Panc1 (cell line): ENCODE data around the gene RASSF4.

Experiments
- CTCF ChIP-seq: fragments of 450-650 bp; IDR thresholded peaks from 2 replicates; pipeline ENCODE4 v1.5.1; 2017; ENCODE audit warnings: mild to moderate bottlenecking
- POLR2AphosphoS5 ChIP-seq: IDR thresholded peaks from 2 replicates; pipeline ENCODE4 v1.6.1; 2012; ENCODE audit warnings: mild to moderate bottlenecking, low read depth, low read length, moderate library complexity
- REST ChIP-seq, 2 experiments: IDR thresholded peaks; 2 replicates each; pipeline ENCODE4 v1.6.1; 2011 to 2012; ENCODE audit warnings: low read depth in 2 of 2, control low read depth in 1 of 2, low read length in 1 of 2, mild to moderate bottlenecking in 1 of 2, moderate library complexity in 1 of 2; ENCODE audit not compliant: insufficient read depth in 1 of 2
- SIN3A ChIP-seq: IDR thresholded peaks from 2 replicates; pipeline ENCODE4 v1.6.1; 2012; ENCODE audit warnings: low read depth, mild to moderate bottlenecking, low read length, moderate library complexity, borderline replicate concordance; ENCODE audit not compliant: insufficient read depth

GRCh38 chr10:44965104-44965503 is 5.5 kb downstream of the RASSF4 start:
- no peak for TF ChIP-seq CTCF
- no peak for TF ChIP-seq POLR2AphosphoS5
- no peak for TF ChIP-seq REST (IDR thresholded peaks at IDR 0.05; ENCODE audit: insufficient read depth in 1 of 2, low read depth in 2 of 2, low read length in 1 of 2)
- no peak for TF ChIP-seq SIN3A
